B cell (primary cell): Measurements from ENCODE around the gene C3orf18. TPM values are rescaled to one million over a fixed set of nuclear protein-coding genes. Genes with fewer than 3 reads are reported as not detected.

Source experiments
- ATAC-seq: fragments of 200-7000 bp; cut with Tn5 transposase; one replicate; pipeline ENCODE4 v1.10.0; 2021; ENCODE audit warnings: low read depth, mild to moderate bottlenecking, moderate number of reproducible peaks, moderate library complexity
- CTCF ChIA-PET: fragments of 350-600 bp; sonication (Branson Sonifier 250); formaldehyde crosslinking; loops from one replicate; lab custom pipeline; 2021; ENCODE audit warnings: antibody characterized with exemption, inconsistent platforms; lab: Charles Lee
- POLR2A ChIA-PET: fragments of 350-600 bp; sonication (Branson Sonifier 250); formaldehyde crosslinking; loops from one replicate; lab custom pipeline; 2021; ENCODE audit warnings: antibody characterized with exemption; lab: Charles Lee
- DNase-seq: peaks from one replicate; pipeline ENCODE4 v3.0.0; 2013
- H2AFZ ChIP-seq: 2 replicates; pipeline ENCODE4 v1.6.1; 2012; ENCODE audit warnings: mild to moderate bottlenecking, low read depth, low read length; ENCODE audit not compliant: insufficient read depth, poor library complexity, severe bottlenecking
- H3K27ac ChIP-seq, 2 donors: 1 replicate in 1 of 2; 2 replicates in 1 of 2; pipeline ENCODE4 v1.5.1; 2012 to 2013; ENCODE audit warnings: low read length in 2 of 2, mild to moderate bottlenecking in 2 of 2, moderate library complexity in 1 of 2
- H3K27me3 ChIP-seq, 4 experiments: fragments of 200-600 bp in 1 of 4; sonication (generic) in 1 of 4; replicated peaks in 1 of 4; 1 replicate in 2 of 4; 2 replicates in 2 of 4; pipeline versions ENCODE4 v1.6.1 to v1.7.0; 2013 to 2016; ENCODE audit warnings: low read length in 3 of 4, mild to moderate bottlenecking in 2 of 4, mixed read lengths in 1 of 4, moderate library complexity in 1 of 4; ENCODE audit not compliant: insufficient read depth in 4 of 4, control insufficient read depth in 3 of 4; ENCODE audit errors: control extremely low read depth in 1 of 4
- H3K36me3 ChIP-seq, 2 experiments: replicated peaks in 1 of 2; 1 replicate in 1 of 2; 2 replicates in 1 of 2; pipeline versions ENCODE4 v1.6.1 to v1.7.1; 2013; ENCODE audit warnings: low read length in 1 of 2; ENCODE audit not compliant: insufficient read depth in 2 of 2, control insufficient read depth in 1 of 2; ENCODE audit errors: control extremely low read depth in 1 of 2, extremely low read depth in 1 of 2
- H3K4me1 ChIP-seq, 2 donors: fragments of 200-600 bp in 1 of 2; sonication (generic) in 1 of 2; 1 replicate in 1 of 2; 2 replicates in 1 of 2; pipeline versions ENCODE4 v1.5.1 to v1.6.1; 2013 to 2017; ENCODE audit warnings: low read length in 2 of 2; ENCODE audit not compliant: control insufficient read depth in 2 of 2, insufficient read depth in 2 of 2
- H3K4me2 ChIP-seq: replicated peaks from 2 replicates; pipeline ENCODE3; 2012; ENCODE audit warnings: mild to moderate bottlenecking, low read depth, low read length; ENCODE audit not compliant: poor library complexity, severe bottlenecking
- H3K4me3 ChIP-seq, 5 experiments: fragments of 200-600 bp in 1 of 5; sonication (generic) in 1 of 5; 1 replicate in 3 of 5; 2 replicates in 2 of 5; pipeline versions ENCODE4 v1.5.1 to v1.7.0; 2011 to 2016; ENCODE audit warnings: low read length in 4 of 5, mild to moderate bottlenecking in 4 of 5, low read depth in 2 of 5, control low read depth in 1 of 5, moderate library complexity in 1 of 5; ENCODE audit not compliant: insufficient read depth in 1 of 5; ENCODE audit errors: control extremely low read depth in 1 of 5, extremely low read depth in 1 of 5
- H3K79me2 ChIP-seq: fragments of 200-600 bp; sonication (generic); one replicate; pipeline ENCODE4 v1.6.0; 2016; ENCODE audit warnings: low read length; ENCODE audit not compliant: control insufficient read depth, insufficient read depth
- H3K9ac ChIP-seq: fragments of 200-600 bp; sonication (generic); 2 replicates; pipeline ENCODE4 v1.6.1; 2017; ENCODE audit warnings: mild to moderate bottlenecking, low read length, moderate library complexity
- H3K9me3 ChIP-seq, 3 donors: one replicate each; pipeline versions ENCODE4 v1.6.1 to v1.7.1; 2013; ENCODE audit warnings: low read length in 2 of 3; ENCODE audit not compliant: control insufficient read depth in 2 of 3, insufficient read depth in 1 of 3; ENCODE audit errors: control extremely low read depth in 1 of 3
- H4K20me1 ChIP-seq: 2 replicates; pipeline ENCODE4 v1.6.0; 2012; ENCODE audit warnings: mild to moderate bottlenecking, low read length; ENCODE audit not compliant: insufficient read depth, control insufficient read depth, poor library complexity, severe bottlenecking
- H3K27ac Mint-ChIP-seq: one replicate; pipeline ENCODE4 v1.8.0; 2021; ENCODE audit warnings: mixed read lengths
- H3K27me3 Mint-ChIP-seq: one replicate; pipeline ENCODE4 v1.8.0; 2021; ENCODE audit warnings: mixed read lengths
- H3K4me1 Mint-ChIP-seq: one replicate; pipeline ENCODE4 v1.8.0; 2021; ENCODE audit warnings: mixed read lengths
- H3K4me3 Mint-ChIP-seq: one replicate; pipeline ENCODE4 v1.8.0; 2021; ENCODE audit warnings: mixed read lengths
- H3K9me3 Mint-ChIP-seq: one replicate; pipeline ENCODE4 v1.8.0; 2022; ENCODE audit warnings: mixed read lengths; ENCODE audit not compliant: insufficient read depth
- CTCF ChIP-seq: fragments of 200-600 bp; IDR thresholded peaks from one replicate; pipeline ENCODE4 v1.8.0; 2022; ENCODE audit warnings: antibody characterized with exemption, mild to moderate bottlenecking
- EZH2 ChIP-seq: IDR thresholded peaks from 2 replicates; pipeline ENCODE4 v1.6.1; 2012; ENCODE audit warnings: borderline replicate concordance, low read depth, mild to moderate bottlenecking, moderate library complexity, low read length; ENCODE audit not compliant: insufficient read depth, poor library complexity, severe bottlenecking
- WGBS: methylation state at CpG from one replicate; pipeline ENCODE4 v1.1.5; 2013; ENCODE audit warnings: missing lambda C conversion rate; ENCODE audit not compliant: insufficient coverage; 5-methylcytosine and 5-hydroxymethylcytosine counted together
- intact Hi-C: fragments of 100-400 bp; cut with micrococcal nuclease; formaldehyde crosslinking; loops from one replicate; pipeline ENCODE4 v1.10.0; 2022
- polyA plus RNA-seq: library from polyadenylated mRNA; depleted of rRNA; stranded (reverse); fragments of >200 nt; gene quantifications from 2 replicates; pipeline ENCODE4 v1.2.3, GENCODE V29; 2012
- total RNA-seq, 2 donors: library from RNA; stranded (reverse); fragments of 120-200 nt in 1 of 2; gene quantifications; 1 replicate in 1 of 2; 2 replicates in 1 of 2; pipeline versions ENCODE4 v1.2.3 to v1.2.4, GENCODE V29; 2013 to 2022

C3orf18 gene
- total and polyA plus RNA-seq, 2 donors (not counting 1 experiment from before 2014, with no cell fraction given): 14.3 to 15.4 TPM

- no peak for DNase-seq
- CTCF ChIA-PET: interaction anchor here (1.0 to 17.6 kb wide), 12 partner anchors 11 to 1059 kb away, joined by 3 to 541 read pairs (median 6); partner anchors contain the start of genes C3orf18, HEMK1 and MANF
- H3K36me3 ChIP-seq: peaks cover 0 to 4% of the 10 kb centered on the region in 2 experiments
- H3K4me1 ChIP-seq: peaks cover 24 to 35% of the 10 kb centered on the region in 2 donors
- no peaks in the 10 kb centered on the region for H3K9me3 Mint-ChIP-seq
- POLR2A ChIA-PET: interaction anchor here (1.2 to 2.8 kb wide), 4 partner anchors 10 to 44 kb away, joined by 8 to 38 read pairs (median 14); partner anchors contain the start of genes C3orf18 and HEMK1
- H3K27ac ChIP-seq: peak overlapping the region; percentile 11 to 65
- H3K9ac ChIP-seq: peak overlapping the region; percentile 77
- no peak for ATAC-seq
- H3K27me3 Mint-ChIP-seq: no peaks in the 10 kb centered on the region
- peaks cover 38% of the 10 kb centered on the region for H3K4me1 Mint-ChIP-seq
- peak overlapping the region; percentile 89 for H3K4me2 ChIP-seq
- H3K27ac Mint-ChIP-seq: peak overlapping the region; percentile 80
- peak overlapping the region in 4 of 5 experiments; percentile 67 to 86 (median 78) for H3K4me3 ChIP-seq
- TF ChIP-seq EZH2 (no peak), CTCF (no peak)
- no peaks in the 10 kb centered on the region for H3K9me3 ChIP-seq
- intact Hi-C loops: loop anchor here (5.0 to 10.0 kb wide), 3 partner anchors 174 to 1184 kb away; partner anchors contain the start of gene ZMYND10
- H3K27me3 ChIP-seq: no peaks in the 10 kb centered on the region
- H4K20me1 ChIP-seq: no peaks in the 10 kb centered on the region
- H3K4me3 Mint-ChIP-seq: peak overlapping the region; percentile 90
- H3K79me2 ChIP-seq: peaks cover 26% of the 10 kb centered on the region
- peak overlapping the region; percentile 83 for H2AFZ ChIP-seq
- WGBS: 4% methylated on average over 10 of the region's 10 CpGs
Observed at GRCh38 chr3:50610992-50611463, 43.5 kb upstream of the C3orf18 start.
